Loucy (cell line): ENCODE data around the gene SOCS4.

Experiments used
- H2AFZ ChIP-seq: fragments of 200-600 bp; sonication (generic); 2 replicates; pipeline ENCODE4 v1.6.0; 2016; ENCODE audit warnings: antibody characterized with exemption, mild to moderate bottlenecking, low read length, moderate library complexity
- H3F3A ChIP-seq: fragments of 200-600 bp; 2 replicates; pipeline ENCODE4 v1.6.0; 2016; ENCODE audit warnings: antibody characterized with exemption, low read depth, mild to moderate bottlenecking
- H3K27me3 ChIP-seq: fragments of 200-600 bp; sonication (generic); 2 replicates; pipeline ENCODE4 v1.6.1; 2014; ENCODE audit warnings: low read length, mild to moderate bottlenecking; ENCODE audit not compliant: insufficient read depth, poor library complexity, severe bottlenecking
- H3K36me3 ChIP-seq: fragments of 200-600 bp; sonication (generic); 2 replicates; pipeline ENCODE4 v1.6.1; 2016; ENCODE audit warnings: low read length; ENCODE audit not compliant: insufficient read depth
- H3K4me1 ChIP-seq: fragments of 200-600 bp; sonication (generic); 2 replicates; pipeline ENCODE4 v1.5.1; 2014; ENCODE audit warnings: low read length, mild to moderate bottlenecking; ENCODE audit not compliant: insufficient read depth, poor library complexity, severe bottlenecking
- H3K4me2 ChIP-seq: fragments of 200-600 bp; sonication (generic); 2 replicates; pipeline ENCODE4 v1.6.0; 2014; ENCODE audit warnings: antibody characterized with exemption, low read length, low read depth, mild to moderate bottlenecking; ENCODE audit not compliant: poor library complexity, severe bottlenecking
- H3K4me3 ChIP-seq: fragments of 200-600 bp; sonication (generic); 2 replicates; pipeline ENCODE4 v1.5.1; 2014; ENCODE audit warnings: low read length, mild to moderate bottlenecking, mixed read lengths; ENCODE audit not compliant: poor library complexity, severe bottlenecking
- H3K79me2 ChIP-seq: fragments of 200-600 bp; sonication (generic); 2 replicates; pipeline ENCODE4 v1.6.1; 2014; ENCODE audit warnings: low read length; ENCODE audit not compliant: insufficient read depth
- H3K9ac ChIP-seq: fragments of 200-600 bp; sonication (generic); 2 replicates; pipeline ENCODE4 v1.6.0; 2014; ENCODE audit warnings: mild to moderate bottlenecking, low read depth, low read length, moderate library complexity; ENCODE audit not compliant: poor library complexity, severe bottlenecking
- H3K9me2 ChIP-seq: fragments of 200-600 bp; sonication (generic); replicated peaks from 2 replicates; pipeline ENCODE4 v1.6.1; 2016; ENCODE audit warnings: low read depth, low read length, mixed read lengths
- H3K9me3 ChIP-seq: fragments of 200-600 bp; sonication (generic); 2 replicates; pipeline ENCODE4 v1.6.1; 2014; ENCODE audit warnings: mild to moderate bottlenecking, antibody characterized with exemption, low read length, low read depth; ENCODE audit not compliant: insufficient read depth
- H4K20me1 ChIP-seq: fragments of 200-600 bp; sonication (generic); 2 replicates; pipeline ENCODE4 v1.6.0; 2014; ENCODE audit warnings: antibody characterized with exemption, low read length, mild to moderate bottlenecking; ENCODE audit not compliant: insufficient read depth, poor library complexity, severe bottlenecking
- CTCF ChIP-seq: fragments of 200-600 bp; sonication (generic); conservative IDR thresholded peaks from 2 replicates; pipeline ENCODE4 v1.5.1; 2014; ENCODE audit warnings: mild to moderate bottlenecking, antibody characterized with exemption, low read length
- EZH2phosphoT487 ChIP-seq: fragments of 200-600 bp; IDR thresholded peaks from 2 replicates; pipeline ENCODE4 v1.6.1; 2018; ENCODE audit warnings: antibody characterized with exemption, mild to moderate bottlenecking, moderate library complexity, borderline replicate concordance

The SOCS4 gene

DNA sequence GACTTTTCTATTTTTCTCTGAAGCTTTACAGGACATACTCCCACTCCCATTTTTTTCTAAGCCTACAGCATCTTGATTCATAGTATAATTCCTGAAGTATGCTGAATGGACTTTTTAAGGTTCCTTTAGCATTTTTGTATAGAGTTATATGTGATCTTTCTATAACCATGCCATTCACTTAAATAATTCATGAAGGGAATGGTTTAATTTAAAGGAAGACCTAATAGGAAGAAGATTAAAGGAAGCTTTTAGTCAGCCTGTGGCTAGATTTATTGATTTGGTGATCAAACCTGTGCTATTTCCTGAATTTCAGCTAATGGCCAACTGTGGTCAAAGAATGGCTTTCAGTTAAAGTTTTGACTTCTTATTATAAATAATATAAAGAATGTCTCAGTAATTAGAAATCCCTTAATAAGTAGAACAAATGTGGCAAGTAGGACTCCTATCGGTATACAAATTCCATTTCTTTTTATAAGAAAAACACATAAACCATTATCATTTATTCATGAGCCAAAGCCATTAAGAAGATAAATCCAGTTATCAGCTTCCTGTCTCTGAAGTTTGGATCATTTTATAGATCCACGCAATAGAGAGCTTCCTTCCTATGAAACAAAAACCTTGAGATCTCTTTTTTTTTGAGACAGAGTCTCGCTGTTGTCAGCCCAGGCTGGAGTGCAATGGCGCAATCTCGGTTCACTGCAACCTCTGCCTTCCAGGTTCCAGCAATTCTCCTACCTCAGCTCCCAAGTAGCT lies 20.4 kb downstream of the SOCS4 start:
- Histone ChIP-seq H3K27me3 (peaks cover 9% of the 10 kb centered on the region), H3K9me3 (no peaks in the 10 kb centered on the region), H3K4me2 (no peak overlapping the region), H3K36me3 (peaks cover 20% of the 10 kb centered on the region), H3K9ac (no peak overlapping the region), H3K4me1 (peaks cover 8% of the 10 kb centered on the region), H4K20me1 (peaks cover 9% of the 10 kb centered on the region), H3K9me2 (no peaks in the 10 kb centered on the region), H3K4me3 (no peak overlapping the region), H2AFZ (no peak overlapping the region), H3K79me2 (peaks cover 10% of the 10 kb centered on the region), H3F3A (peaks cover 4% of the 10 kb centered on the region; the same call in 1 of the 2 replicates)
- TF ChIP-seq CTCF (no peak), EZH2phosphoT487 (no peak)

DNA sequence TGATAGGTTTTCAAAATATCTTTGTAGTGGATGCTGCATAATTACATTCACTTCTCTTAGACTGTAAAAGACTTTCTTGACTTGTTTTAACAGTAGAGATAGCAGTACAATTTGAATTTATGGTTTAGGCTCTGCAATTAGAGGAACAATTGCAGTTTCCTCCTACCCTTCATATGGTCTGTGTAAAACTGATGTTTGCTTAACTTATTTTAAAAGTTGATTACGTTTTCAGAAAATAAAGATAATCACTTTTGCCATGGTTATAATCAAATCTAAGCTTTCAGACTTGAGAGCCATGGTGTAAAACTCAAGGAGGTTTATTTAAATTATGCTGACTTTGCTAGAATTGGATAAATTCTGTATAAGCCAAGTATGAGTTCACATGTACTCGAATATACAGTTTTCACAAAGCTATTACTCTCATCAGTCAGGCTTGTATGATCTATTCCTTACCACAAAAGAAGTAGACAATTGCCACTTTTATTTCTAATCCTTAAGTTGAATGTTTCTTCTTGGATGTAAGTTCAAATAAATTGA lies 21.9 kb downstream of the SOCS4 start:
- H3K36me3 ChIP-seq: peaks cover 7% of the 10 kb centered on the region; the same call in 1 of the 2 replicates

GRCh38 chr14:55051165-55051422 lies 24.1 kb downstream of the SOCS4 start:
- Histone ChIP-seq H3K79me2 (peaks cover 46% of the 10 kb centered on the region), H3K9ac (peak overlapping the region; percentile 97), H3F3A (peaks cover 4% of the 10 kb centered on the region; the same call in 1 of the 2 replicates), H3K36me3 (no peaks in the 10 kb centered on the region), H4K20me1 (peaks cover 44% of the 10 kb centered on the region), H3K27me3 (peaks cover 9% of the 10 kb centered on the region), H3K4me2 (peak overlapping the region; percentile 76), H3K9me3 (no peaks in the 10 kb centered on the region), H3K4me3 (peak overlapping the region; percentile 95), H3K4me1 (peaks cover 34% of the 10 kb centered on the region), H2AFZ (peak overlapping the region; percentile 100), H3K9me2 (no peaks in the 10 kb centered on the region)
- no peak for TF ChIP-seq EZH2phosphoT487
- no peak for TF ChIP-seq CTCF

More for the DNA sequence above, 21.9 kb downstream of the SOCS4 start:
- H3K4me1 ChIP-seq: peaks cover 22% of the 10 kb centered on the region
- no peak overlapping the region for H3K9ac ChIP-seq
- H3F3A ChIP-seq: peaks cover 4% of the 10 kb centered on the region; the same call in 1 of the 2 replicates
- H3K4me3 ChIP-seq: no peak overlapping the region
- no peak overlapping the region for H3K4me2 ChIP-seq
- H2AFZ ChIP-seq: no peak overlapping the region
- peaks cover 24% of the 10 kb centered on the region for H4K20me1 ChIP-seq
- H3K27me3 ChIP-seq: peaks cover 9% of the 10 kb centered on the region
- no peak for TF ChIP-seq EZH2phosphoT487
- no peak for TF ChIP-seq CTCF
- H3K9me2 ChIP-seq: no peaks in the 10 kb centered on the region
- H3K9me3 ChIP-seq: no peaks in the 10 kb centered on the region
- peaks cover 24% of the 10 kb centered on the region for H3K79me2 ChIP-seq
